Hindlimb muscle (tissue), 1 donor: ENCODE measurements around the gene DGKI. TPM values are rescaled to one million over a fixed set of nuclear protein-coding genes. Genes with fewer than 3 reads are reported as not detected.

Experiments used
- DNase-seq: peaks from one replicate; pipeline ENCODE4 v3.0.0-alpha.2; 2013
- polyA plus RNA-seq: library from polyadenylated mRNA; unstranded; fragments of 120-200 nt; gene quantifications from one replicate; pipeline ENCODE4 v1.2.1, GENCODE V29; 2013; ENCODE audit not compliant: insufficient read length

The DGKI gene
- polyA plus RNA-seq, 1 donor: 0.61 TPM

GRCh38 chr7:137647905-137648565 lies 198.7 kb downstream of the DGKI start:
- no peak for DNase-seq

GRCh38 chr7:137642472-137642871 lies 204.3 kb downstream of the DGKI start:
- no peak for DNase-seq

GRCh38 chr7:137642031-137642430 lies 204.7 kb downstream of the DGKI start:
- no peak for DNase-seq

- DNase-seq: no peak
These were observed 210.4 kb downstream of the DGKI start for GRCh38 chr7:137636376-137636775.

- no peak for DNase-seq
These were observed 210.9 kb downstream of the DGKI start for GRCh38 chr7:137635874-137636273.

- no peak for DNase-seq
These were observed 211.6 kb downstream of the DGKI start for GRCh38 chr7:137635132-137635531.

- DNase-seq: no peak
These were observed 212.4 kb downstream of the DGKI start for GRCh38 chr7:137634356-137634755.

GRCh38 chr7:137633133-137633532 lies 213.6 kb downstream of the DGKI start:
- no peak for DNase-seq

- DNase-seq: no peak
These were observed 218.6 kb downstream of the DGKI start for GRCh38 chr7:137628216-137628615.

- peak; percentile 36 for DNase-seq
These were observed 220.2 kb downstream of the DGKI start for GRCh38 chr7:137626469-137627067.

- no peak for DNase-seq
These were observed 221.6 kb downstream of the DGKI start for GRCh38 chr7:137625197-137625596.

GRCh38 chr7:137619181-137619580 lies 227.6 kb downstream of the DGKI start:
- DNase-seq: no peak

- DNase-seq: no peak
These were observed 228.0 kb downstream of the DGKI start for GRCh38 chr7:137618748-137619147.

- no peak for DNase-seq
These were observed 233.7 kb downstream of the DGKI start for GRCh38 chr7:137613006-137613525.

GRCh38 chr7:137611606-137612005 lies 235.2 kb downstream of the DGKI start:
- DNase-seq: no peak

GRCh38 chr7:137609500-137609899 lies 237.3 kb downstream of the DGKI start:
- no peak for DNase-seq

GRCh38 chr7:137606061-137606674 lies 240.6 kb downstream of the DGKI start:
- no peak for DNase-seq

- no peak for DNase-seq
These were observed 243.7 kb downstream of the DGKI start for GRCh38 chr7:137603043-137603442.

- DNase-seq: no peak
These were observed 245.1 kb downstream of the DGKI start for GRCh38 chr7:137601642-137602041.

GRCh38 chr7:137597856-137598255 lies 248.9 kb downstream of the DGKI start:
- no peak for DNase-seq

GRCh38 chr7:137593115-137593711 lies 253.6 kb downstream of the DGKI start:
- no peak for DNase-seq

GRCh38 chr7:137592232-137592896 lies 254.4 kb downstream of the DGKI start:
- DNase-seq: peak; percentile 76

- DNase-seq: no peak
These were observed 255.3 kb downstream of the DGKI start for GRCh38 chr7:137591421-137591837.
